T-cell (primary cell): ENCODE data around the gene ERG. TPM values are rescaled to one million over a fixed set of nuclear protein-coding genes. Genes with fewer than 3 reads are reported as not detected.

Experiments used
- ATAC-seq, 4 experiments: fragments of 200-7000 bp in 3 of 4; fragments of 150-1000 bp in 1 of 4; cut with Tn5 transposase; replicated peaks in 1 of 4; 1 replicate in 3 of 4; 2 replicates in 1 of 4; pipeline ENCODE4 v1.10.0; 2021; ENCODE audit warnings: moderate library complexity in 3 of 4, mild to moderate bottlenecking in 2 of 4, moderate number of reproducible peaks in 1 of 4
- CTCF ChIA-PET, 2 donors: fragments of 300-600 bp; sonication (Branson Sonifier 250); formaldehyde crosslinking; loops; one replicate each; lab custom pipeline; 2022; ENCODE audit warnings: antibody characterized with exemption in 2 of 2; lab: Charles Lee
- POLR2A ChIA-PET, 2 donors: fragments of 300-600 bp; sonication (Branson Sonifier 250); formaldehyde crosslinking; loops; one replicate each; lab custom pipeline; 2022; ENCODE audit warnings: antibody characterized with exemption in 2 of 2; lab: Charles Lee
- DNase-seq, 35 experiments: peaks; one replicate each; pipeline versions ENCODE4 v3.0.0 to v3.0.0-alpha.2; 2013 to 2023
- H3K27ac ChIP-seq: one replicate; pipeline ENCODE4 v1.5.1; 2013; ENCODE audit warnings: low read length
- H3K27me3 ChIP-seq, 2 experiments: replicated peaks in 1 of 2; 1 replicate in 1 of 2; 2 replicates in 1 of 2; pipeline versions ENCODE4 v1.6.1 to v1.7.0; 2013; ENCODE audit warnings: low read length in 1 of 2, mixed read lengths in 1 of 2; ENCODE audit not compliant: control insufficient read depth in 2 of 2, insufficient read depth in 2 of 2; ENCODE audit errors: extremely low read depth in 1 of 2
- H3K36me3 ChIP-seq, 2 donors: 1 replicate in 1 of 2; 2 replicates in 1 of 2; pipeline versions ENCODE4 v1.6.1 to v1.7.0; 2013; ENCODE audit warnings: low read length in 1 of 2; ENCODE audit not compliant: control insufficient read depth in 2 of 2, insufficient read depth in 1 of 2; ENCODE audit errors: extremely low read depth in 1 of 2
- H3K4me1 ChIP-seq, 2 experiments: 1 replicate in 1 of 2; 2 replicates in 1 of 2; pipeline versions ENCODE4 v1.6.1 to v1.7.0; 2013; ENCODE audit warnings: low read length in 2 of 2, mixed read lengths in 1 of 2; ENCODE audit not compliant: insufficient read depth in 2 of 2, control insufficient read depth in 1 of 2; ENCODE audit errors: extremely low read depth in 1 of 2
- H3K4me3 ChIP-seq, 2 donors: 1 replicate in 1 of 2; 2 replicates in 1 of 2; pipeline versions ENCODE4 v1.5.1 to v1.7.0; 2013; ENCODE audit warnings: mild to moderate bottlenecking in 2 of 2, low read length in 1 of 2, moderate library complexity in 1 of 2; ENCODE audit not compliant: control insufficient read depth in 1 of 2; ENCODE audit errors: extremely low read depth in 1 of 2
- H3K9me3 ChIP-seq: 2 replicates; pipeline ENCODE4 v1.7.0; 2013
- H3K27ac Mint-ChIP-seq, 2 donors: one replicate each; pipeline ENCODE4 v1.8.0; 2020 to 2021; ENCODE audit warnings: mild to moderate bottlenecking in 2 of 2, mixed read lengths in 2 of 2
- H3K27me3 Mint-ChIP-seq, 2 donors: one replicate each; pipeline ENCODE4 v1.8.0; 2021 to 2022; ENCODE audit warnings: mixed read lengths in 2 of 2
- H3K36me3 Mint-ChIP-seq: one replicate; pipeline ENCODE4 v1.8.0; 2021; ENCODE audit warnings: mixed read lengths
- H3K4me1 Mint-ChIP-seq, 3 donors: one replicate each; pipeline ENCODE4 v1.8.0; 2020 to 2022; ENCODE audit warnings: mixed read lengths in 3 of 3, mild to moderate bottlenecking in 1 of 3
- H3K4me3 Mint-ChIP-seq, 3 donors: one replicate each; pipeline ENCODE4 v1.8.0; 2020 to 2022; ENCODE audit warnings: mild to moderate bottlenecking in 3 of 3, mixed read lengths in 3 of 3, moderate library complexity in 3 of 3
- H3K9me3 Mint-ChIP-seq, 3 donors: one replicate each; pipeline ENCODE4 v1.8.0; 2020 to 2022; ENCODE audit warnings: mixed read lengths in 3 of 3
- WGBS: methylation state at CpG from one replicate; pipeline ENCODE4 v1.1.5; 2013; ENCODE audit warnings: missing lambda C conversion rate; ENCODE audit not compliant: insufficient coverage; 5-methylcytosine and 5-hydroxymethylcytosine counted together
- total RNA-seq, 35 experiments: library from RNA in 6 of 35; stranded (reverse) in 6 of 35; fragments of 120-200 nt in 1 of 35; gene quantifications; one replicate each; pipeline versions ENCODE4 v1.2.1 to v1.2.4 and lab custom pipeline; 2013 to 2026

Gene ERG
- total RNA-seq (1 to 10 TPM in 2 of 5 donors, under 1 TPM in 2, not detected in 1; 0.54 to 1.5 (median 0.85) TPM), total RNA-seq (lab: John Stamatoyannopoulos, UW) (0.04 to 2.9 (median 0.29) reads per million in 29 experiments)
- total RNA-seq (2013), result 0.24 TPM

DNA sequence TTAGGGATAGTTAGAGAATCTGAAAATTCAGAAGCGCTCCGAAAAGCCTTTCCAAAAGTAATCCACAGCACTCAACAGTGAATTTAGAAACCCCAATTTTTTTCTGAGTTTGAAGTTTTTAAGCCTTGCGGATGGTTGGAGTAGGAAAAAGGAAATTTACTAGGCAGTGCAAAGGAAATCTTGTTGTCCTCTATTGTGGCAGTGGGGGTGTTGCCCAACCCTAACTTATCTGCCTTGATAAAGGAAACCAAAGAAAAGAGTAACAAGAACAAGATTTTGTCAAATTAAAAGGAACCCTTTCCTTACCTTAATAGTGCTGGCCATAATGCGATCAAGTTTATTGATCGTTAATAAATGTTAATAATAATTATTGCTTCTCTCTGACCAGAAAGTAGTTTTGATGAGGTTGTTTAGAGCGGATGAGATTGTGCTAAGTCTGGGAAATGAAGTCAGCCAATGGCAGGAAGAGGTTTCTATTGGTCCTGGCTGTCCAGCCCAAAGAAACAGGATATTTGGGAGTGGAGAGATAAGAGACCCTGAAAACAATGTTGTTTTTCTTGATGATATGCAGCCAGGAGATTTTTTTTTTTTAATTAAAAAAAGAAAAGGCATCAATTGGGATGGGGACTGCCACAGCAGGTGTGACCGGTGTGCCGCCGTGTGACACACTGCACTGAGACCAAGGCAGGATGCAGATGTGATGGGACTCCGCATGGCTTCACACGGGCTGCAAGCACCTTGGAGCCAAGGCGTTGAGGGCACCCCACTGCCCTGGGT lies at the start of gene ERG:
TSS of gene ERG (minus strand) at position 421 of the 777 bp plus-strand sequence. CDS start at position 324, 97 bp downstream.
- CTCF ChIA-PET, result no interaction called here
- POLR2A ChIA-PET, result no interaction called here
- peaks cover 0 to 2% of the 10 kb centered on the region in 2 experiments for H3K4me1 ChIP-seq
- 19% methylated on average over 7 of the region's 12 CpGs for WGBS
- no peak within 1 kb of the TSS for H3K4me3 Mint-ChIP-seq
- H3K4me1 Mint-ChIP-seq, result peaks cover 2 to 6% (median 5%) of the 10 kb centered on the region in 3 donors
- H3K27ac Mint-ChIP-seq, result no peak within 1 kb of the TSS
- H3K27me3 ChIP-seq, result peaks cover 0 to 16% of the 10 kb centered on the region in 2 experiments
- H3K36me3 ChIP-seq, result no peaks in the 10 kb centered on the region
- H3K9me3 Mint-ChIP-seq, result no peaks in the 10 kb centered on the region
- ATAC-seq, result no peak
- no peaks in the 10 kb centered on the region for H3K9me3 ChIP-seq
- no peak within 1 kb of the TSS for H3K27ac ChIP-seq
- H3K4me3 ChIP-seq, result no peak within 1 kb of the TSS
- no peaks in the 10 kb centered on the region for H3K36me3 Mint-ChIP-seq
- peaks cover 48 to 52% of the 10 kb centered on the region in 2 donors for H3K27me3 Mint-ChIP-seq
- DNase-seq, result no peak

DNA sequence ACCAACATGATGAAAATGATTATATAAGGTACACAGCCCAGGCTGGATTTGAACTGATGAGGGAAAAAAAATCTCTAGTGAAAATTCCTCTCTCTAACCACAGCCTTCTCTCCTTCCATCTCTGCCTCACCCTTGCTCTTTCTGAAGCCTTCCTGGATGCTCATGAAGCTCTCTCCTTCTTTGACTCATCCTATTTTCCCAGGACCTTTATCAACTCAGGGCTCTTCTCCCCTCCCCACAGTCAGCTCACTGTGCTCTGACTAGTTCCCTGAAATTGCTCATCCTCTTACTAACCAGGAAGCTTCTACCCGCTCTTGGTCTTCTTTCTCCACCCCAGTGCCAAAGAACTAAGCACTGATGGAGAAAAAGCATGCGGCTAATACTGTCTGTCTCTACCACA lies 46.4 kb upstream of the ERG start:
- ChIA-PET CTCF (no interaction called here), POLR2A (no interaction called here)
- WGBS, result 75% methylated on average over 2 of the region's 2 CpGs
- Histone ChIP-seq H3K4me3 (no peak overlapping the region), H3K27me3 (peaks cover 0 to under 1% of the 10 kb centered on the region in 2 experiments), H3K4me1 (no peaks in the 10 kb centered on the region), H3K36me3 (no peaks in the 10 kb centered on the region), H3K9me3 (no peaks in the 10 kb centered on the region), H3K27ac (no peak overlapping the region)
- H3K9me3 Mint-ChIP-seq, result no peaks in the 10 kb centered on the region
- no peak overlapping the region for H3K4me3 Mint-ChIP-seq
- no peak overlapping the region for H3K27ac Mint-ChIP-seq
- no peaks in the 10 kb centered on the region for H3K4me1 Mint-ChIP-seq
- no peak for DNase-seq
- ATAC-seq, result no peak
- peaks cover 0 to 4% of the 10 kb centered on the region in 2 donors for H3K27me3 Mint-ChIP-seq
- H3K36me3 Mint-ChIP-seq, result no peaks in the 10 kb centered on the region

DNA sequence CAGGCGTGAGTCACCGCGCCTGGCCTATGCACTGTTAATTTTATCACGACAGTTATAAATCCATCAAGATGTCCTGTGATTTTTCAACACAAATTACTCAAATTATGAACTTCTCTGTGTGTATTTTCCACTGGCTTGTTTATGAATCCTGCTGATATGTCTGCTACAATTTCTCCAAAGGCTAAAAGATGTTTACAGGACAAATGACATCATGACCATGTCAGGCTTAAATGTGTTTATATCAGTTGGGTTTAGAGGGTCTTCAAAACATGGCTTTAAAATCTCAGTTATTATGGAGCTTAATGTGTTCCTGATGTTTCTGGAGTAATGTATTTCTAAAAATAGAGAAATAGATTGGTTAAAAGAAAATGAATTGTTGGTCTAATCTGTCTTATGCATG lies 44.0 kb upstream of the ERG start:
- ChIA-PET CTCF (no interaction called here), POLR2A (no interaction called here)
- Mint-ChIP-seq H3K9me3 (no peaks in the 10 kb centered on the region), H3K27me3 (peaks cover 0 to 4% of the 10 kb centered on the region in 2 donors), H3K27ac (no peak overlapping the region), H3K4me3 (no peak overlapping the region), H3K36me3 (no peaks in the 10 kb centered on the region), H3K4me1 (no peaks in the 10 kb centered on the region)
- Histone ChIP-seq H3K36me3 (no peaks in the 10 kb centered on the region), H3K27me3 (no peaks in the 10 kb centered on the region), H3K27ac (no peak overlapping the region), H3K4me3 (no peak overlapping the region), H3K4me1 (no peaks in the 10 kb centered on the region), H3K9me3 (no peaks in the 10 kb centered on the region)
- WGBS, result 100% methylated on average over 4 of the region's 4 CpGs
- no peak for DNase-seq
- ATAC-seq, result no peak

- H3K36me3 ChIP-seq, result no peaks in the 10 kb centered on the region
- H3K4me3 Mint-ChIP-seq, result no peak overlapping the region
- H3K4me1 ChIP-seq, result no peaks in the 10 kb centered on the region
- DNase-seq, result no peak
- no peaks in the 10 kb centered on the region for H3K4me1 Mint-ChIP-seq
- no peak overlapping the region for H3K4me3 ChIP-seq
- no peaks in the 10 kb centered on the region for H3K27me3 ChIP-seq
- H3K9me3 ChIP-seq, result no peaks in the 10 kb centered on the region
- ChIA-PET POLR2A (no interaction called here), CTCF (no interaction called here)
- H3K36me3 Mint-ChIP-seq, result no peaks in the 10 kb centered on the region
- no peaks in the 10 kb centered on the region for H3K9me3 Mint-ChIP-seq
- H3K27ac ChIP-seq, result no peak overlapping the region
- ATAC-seq, result no peak
- H3K27me3 Mint-ChIP-seq, result no peaks in the 10 kb centered on the region
- WGBS, result no CpG with 5 or more reads among the region's 1 CpG
- no peak overlapping the region for H3K27ac Mint-ChIP-seq
Measured at GRCh38 chr21:38538353-38538752, 40.1 kb upstream of the ERG start.

GRCh38 chr21:38534591-38534990 lies 36.3 kb upstream of the ERG start:
- Mint-ChIP-seq H3K4me1 (no peaks in the 10 kb centered on the region), H3K4me3 (no peak overlapping the region), H3K36me3 (no peaks in the 10 kb centered on the region), H3K9me3 (no peaks in the 10 kb centered on the region), H3K27me3 (peaks cover 0 to 3% of the 10 kb centered on the region in 2 donors), H3K27ac (no peak overlapping the region)
- CTCF ChIA-PET, result no interaction called here
- Histone ChIP-seq H3K36me3 (no peaks in the 10 kb centered on the region), H3K4me1 (no peaks in the 10 kb centered on the region), H3K27ac (no peak overlapping the region), H3K27me3 (no peaks in the 10 kb centered on the region), H3K9me3 (no peaks in the 10 kb centered on the region), H3K4me3 (no peak overlapping the region)
- POLR2A ChIA-PET, result no interaction called here
- ATAC-seq (no peak), DNase-seq (no peak)
- no CpG with 5 or more reads among the region's 3 CpGs for WGBS

GRCh38 chr21:38533887-38534286 lies 35.6 kb upstream of the ERG start:
- DNase-seq (no peak), ATAC-seq (no peak)
- ChIA-PET POLR2A (no interaction called here), CTCF (no interaction called here)
- H3K4me1 ChIP-seq, result no peaks in the 10 kb centered on the region
- H3K9me3 ChIP-seq, result no peaks in the 10 kb centered on the region
- H3K36me3 ChIP-seq, result no peaks in the 10 kb centered on the region
- no peak overlapping the region for H3K27ac Mint-ChIP-seq
- H3K27me3 ChIP-seq, result no peaks in the 10 kb centered on the region
- no peak overlapping the region for H3K4me3 Mint-ChIP-seq
- H3K9me3 Mint-ChIP-seq, result no peaks in the 10 kb centered on the region
- 69% methylated on average over 2 of the region's 2 CpGs for WGBS
- H3K27me3 Mint-ChIP-seq, result peaks cover 3% of the 10 kb centered on the region in 2 donors
- H3K36me3 Mint-ChIP-seq, result no peaks in the 10 kb centered on the region
- H3K4me3 ChIP-seq, result no peak overlapping the region
- no peak overlapping the region for H3K27ac ChIP-seq
- no peaks in the 10 kb centered on the region for H3K4me1 Mint-ChIP-seq
